ENCODE data around the gene AMACR.
"Not testable (repeated sequence)": the region's sequence is repeated elsewhere in the genome, so short reads cannot be mapped to it uniquely, and the experiment has no call there.

AMACR gene

DNA sequence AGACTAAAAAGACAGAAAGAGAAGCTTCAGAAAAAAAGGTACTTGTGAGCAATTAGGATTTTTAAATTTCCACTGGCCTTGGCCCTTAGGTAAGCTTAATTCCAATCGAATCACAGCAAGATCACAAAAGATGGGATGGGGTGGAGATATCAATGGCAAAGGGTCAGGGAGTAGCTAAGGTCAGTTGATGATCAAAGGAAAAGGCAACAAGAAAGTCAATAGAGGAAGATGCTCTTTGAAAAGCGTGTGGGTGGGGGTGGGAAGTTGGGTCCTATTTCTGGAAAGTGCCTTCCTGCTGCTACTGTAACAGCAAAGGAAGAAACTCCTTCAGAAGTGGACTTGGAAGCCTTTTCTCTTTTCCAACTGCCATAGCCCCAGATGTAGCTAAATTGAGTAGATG, 27.9 kb upstream of the AMACR start:
- no peak for DNase-seq (ENCODE audit: low read depth)

DNA sequence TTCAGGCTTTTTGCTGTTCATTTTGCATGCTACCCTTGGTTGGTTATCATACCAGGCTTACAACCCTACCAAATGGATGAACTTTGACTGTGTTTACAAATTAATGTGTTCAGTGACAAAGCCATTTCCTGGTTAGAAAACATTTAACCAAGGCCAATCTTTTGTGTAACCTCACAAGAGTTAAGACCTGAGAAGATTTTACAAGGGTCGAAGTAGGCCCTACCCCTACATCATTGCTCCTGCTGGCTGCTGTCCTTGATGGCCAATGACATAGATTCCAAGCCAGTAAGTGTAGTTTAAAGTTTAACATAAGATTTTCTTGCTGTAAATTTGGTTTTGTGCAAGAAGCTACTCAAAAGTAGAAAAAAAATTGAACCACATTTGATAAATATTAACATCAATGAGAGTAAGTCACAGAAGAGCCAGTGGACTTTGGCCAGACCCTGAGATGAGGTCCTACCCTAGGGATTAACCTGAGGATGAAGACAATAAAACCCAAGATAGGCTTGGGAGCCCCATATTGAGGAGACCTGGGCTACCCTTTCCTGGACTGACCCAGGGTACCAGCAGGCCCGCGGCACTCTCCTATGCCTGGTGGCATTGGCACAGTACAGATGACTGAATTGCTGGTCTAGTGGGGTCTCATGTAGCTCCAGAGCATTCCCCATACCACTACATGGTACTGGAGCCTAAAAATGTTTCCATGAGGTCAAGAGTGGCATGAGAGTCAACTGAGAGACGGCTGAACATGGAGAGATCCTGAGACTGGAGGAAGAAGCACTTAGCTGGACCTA, 26.9 kb upstream of the AMACR start:
- no peak for DNase-seq (ENCODE audit: low read depth)

DNA sequence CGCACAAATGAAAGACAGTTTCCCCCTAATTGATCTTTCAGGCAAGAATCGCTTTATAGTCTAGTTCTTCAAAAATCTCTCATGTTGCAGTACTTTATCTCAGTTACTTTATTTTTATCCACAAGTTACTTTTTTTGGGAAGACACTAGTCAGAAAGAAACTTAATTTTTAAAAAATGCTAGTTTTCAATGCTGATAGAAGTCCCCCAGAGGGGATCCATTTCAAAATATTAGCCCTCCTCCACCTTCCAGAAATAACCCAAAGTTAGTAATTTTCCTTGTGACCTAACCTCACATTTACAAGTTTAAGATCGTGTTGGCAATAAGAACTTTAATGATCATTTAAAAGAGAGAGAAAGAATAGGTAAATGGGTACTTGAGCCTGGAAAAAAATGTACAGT, 24.1 kb upstream of the AMACR start:
- DNase-seq (ENCODE audit: low read depth) = no peak

DNA sequence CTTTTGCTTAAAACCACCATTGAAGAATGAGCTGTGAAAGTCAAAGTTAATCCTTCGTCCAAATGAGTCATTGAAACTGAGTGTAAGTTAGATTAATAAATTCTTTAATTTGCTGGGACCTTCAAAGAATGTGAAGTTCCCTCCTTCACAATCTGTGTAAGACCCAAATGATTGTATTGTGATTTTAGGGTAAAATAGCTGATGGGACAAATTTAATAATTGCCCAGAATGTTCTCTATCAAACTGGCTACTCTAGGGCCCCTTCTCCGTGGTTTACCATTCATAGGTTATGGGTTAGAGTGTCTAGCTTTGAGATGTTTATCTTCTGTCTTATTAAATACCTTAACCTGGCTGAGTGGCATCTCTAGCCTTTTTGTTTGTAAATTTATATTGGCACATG, 23.3 kb upstream of the AMACR start:
- DNase-seq (ENCODE audit: low read depth) = no peak

DNA sequence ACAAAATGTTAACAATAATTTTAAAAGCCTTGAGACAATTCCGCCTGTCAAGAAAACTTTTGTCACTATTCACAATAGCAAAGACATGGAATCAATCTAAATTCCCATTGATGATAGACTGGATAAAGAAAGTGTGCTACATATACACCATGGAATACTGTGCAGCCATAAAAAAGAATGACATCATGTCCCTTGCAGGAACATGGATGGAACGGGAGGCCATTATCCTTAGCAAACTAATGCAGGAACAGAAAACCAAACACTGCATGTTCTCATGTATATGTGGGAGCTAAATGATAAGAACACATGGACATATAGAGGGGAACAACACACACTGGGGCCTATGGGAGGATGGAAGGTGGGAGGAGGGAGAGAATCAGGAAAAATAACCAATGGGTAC, 22.7 kb upstream of the AMACR start:
- DNase-seq (ENCODE audit: low read depth) = not testable (repeated sequence)

DNA sequence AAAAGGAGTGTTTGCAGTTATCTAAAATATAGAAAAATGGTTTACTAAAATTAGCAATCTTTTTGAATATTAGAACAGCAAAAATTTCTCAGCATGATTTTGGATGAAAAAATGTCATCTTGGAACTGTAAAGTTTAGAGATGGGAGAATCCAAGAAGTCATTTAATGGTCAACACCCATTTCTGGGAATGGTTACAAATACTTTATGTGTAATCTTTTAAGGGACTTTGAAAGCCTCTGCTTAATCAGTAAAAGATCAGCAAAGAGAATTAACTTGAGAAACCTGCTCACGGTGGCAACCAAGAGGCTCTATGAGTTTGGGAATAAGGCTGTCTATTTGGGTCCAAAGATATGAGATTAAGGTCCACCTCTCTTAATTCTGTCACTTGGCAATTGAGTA, 22.2 kb upstream of the AMACR start:
- DNase-seq (ENCODE audit: low read depth) = no peak

DNA sequence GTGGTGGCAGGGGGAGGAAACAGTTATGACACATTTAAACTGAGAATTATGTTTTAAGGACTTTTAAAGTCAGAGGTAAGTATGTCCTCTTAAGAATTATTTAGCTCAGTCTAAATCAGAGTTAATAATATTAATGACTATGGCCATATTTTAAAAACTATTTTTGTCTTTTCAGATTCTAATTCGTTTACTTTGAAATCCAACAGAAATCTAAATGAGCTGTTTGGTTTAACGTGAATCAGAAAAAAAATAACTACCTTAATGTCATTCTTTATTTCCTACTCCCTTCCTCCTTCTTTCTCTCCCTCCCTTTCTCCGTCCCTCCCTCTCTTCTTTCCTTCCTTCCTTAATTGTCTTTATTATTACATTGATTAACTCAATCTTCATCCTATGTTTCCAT, 20.5 kb upstream of the AMACR start:
- DNase-seq (ENCODE audit: low read depth) = no peak

DNA sequence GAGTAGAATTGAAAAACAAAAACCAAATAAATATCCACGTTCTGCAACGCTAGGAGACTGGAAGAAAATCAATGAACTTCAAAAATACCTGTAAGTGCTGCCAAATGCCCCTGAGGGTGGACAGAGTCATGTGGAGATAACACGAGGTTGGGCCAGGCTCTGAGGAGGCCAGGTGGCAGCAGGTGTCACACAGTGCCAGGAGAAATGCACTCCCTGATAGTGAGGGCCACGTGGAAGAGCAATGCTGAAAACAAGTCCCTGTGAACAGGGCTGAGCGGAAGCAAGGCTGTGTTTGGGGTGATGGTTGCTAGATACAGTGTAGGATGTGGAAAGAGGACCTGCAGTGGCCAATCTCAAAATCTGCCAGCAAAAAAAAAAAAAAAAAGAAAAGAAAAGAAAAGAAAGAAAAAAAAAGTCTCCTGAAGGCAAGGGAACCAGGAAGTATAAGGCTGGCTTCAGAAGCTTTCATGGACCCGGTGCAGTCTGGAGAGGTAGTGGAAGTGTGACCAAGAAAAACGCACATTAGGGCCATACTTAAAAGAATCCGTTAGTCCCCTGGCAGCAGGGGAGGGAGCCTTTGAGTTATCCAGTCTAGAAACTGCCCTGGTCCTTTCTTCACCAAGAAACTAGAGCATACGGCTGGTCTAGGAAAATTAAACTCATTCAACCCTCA, 18.4 kb upstream of the AMACR start:
- DNase-seq (ENCODE audit: low read depth) = no peak

DNA sequence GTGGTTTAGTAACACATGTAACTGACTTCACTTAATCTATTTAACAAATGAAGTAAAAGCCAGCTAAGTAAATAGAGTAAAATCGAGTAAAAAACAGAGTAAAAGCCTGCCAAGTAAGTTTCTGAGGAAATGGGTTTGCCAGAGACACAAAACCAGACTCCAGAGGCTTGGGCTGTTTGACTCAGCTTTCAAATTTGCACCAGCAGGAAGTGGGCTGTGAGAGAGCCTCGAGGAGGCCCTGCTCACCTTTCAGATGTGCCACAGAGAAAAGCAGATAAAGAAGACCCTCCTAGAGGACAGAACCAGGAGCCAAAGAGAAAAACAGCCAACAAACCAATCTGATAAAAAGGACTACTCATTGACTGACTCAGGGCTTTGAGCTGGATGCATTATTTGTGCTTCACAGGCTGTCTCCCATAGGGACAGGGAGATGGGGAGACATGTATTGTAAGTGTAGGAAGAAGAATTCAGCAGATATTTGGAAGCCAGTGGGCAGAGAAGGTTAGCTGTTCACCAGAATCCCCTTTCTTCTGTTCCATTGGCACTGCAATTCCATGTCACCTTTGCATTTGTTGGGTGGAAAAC, 14.4 kb upstream of the AMACR start:
- DNase-seq (ENCODE audit: low read depth) = peak; percentile 24

DNA sequence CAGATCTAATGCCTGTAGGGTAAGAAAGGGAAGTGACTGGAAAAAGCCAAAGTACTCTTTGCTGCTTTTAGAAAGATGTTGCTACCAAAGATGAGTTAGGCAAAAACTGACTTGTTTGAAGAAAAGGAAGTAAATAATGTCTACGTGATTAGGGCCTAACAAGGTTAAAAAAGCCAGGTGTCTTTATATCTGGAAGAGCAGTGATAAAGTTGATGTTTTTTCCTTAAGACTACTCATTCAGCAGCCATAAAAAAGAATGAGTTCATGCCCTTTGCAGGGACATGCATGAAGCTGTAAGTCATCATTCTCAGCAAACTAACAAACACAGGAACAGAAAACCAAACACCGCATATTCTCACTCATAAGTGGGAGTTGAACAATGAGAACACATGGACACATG, 13.5 kb upstream of the AMACR start:
- DNase-seq (ENCODE audit: low read depth) = no peak

DNA sequence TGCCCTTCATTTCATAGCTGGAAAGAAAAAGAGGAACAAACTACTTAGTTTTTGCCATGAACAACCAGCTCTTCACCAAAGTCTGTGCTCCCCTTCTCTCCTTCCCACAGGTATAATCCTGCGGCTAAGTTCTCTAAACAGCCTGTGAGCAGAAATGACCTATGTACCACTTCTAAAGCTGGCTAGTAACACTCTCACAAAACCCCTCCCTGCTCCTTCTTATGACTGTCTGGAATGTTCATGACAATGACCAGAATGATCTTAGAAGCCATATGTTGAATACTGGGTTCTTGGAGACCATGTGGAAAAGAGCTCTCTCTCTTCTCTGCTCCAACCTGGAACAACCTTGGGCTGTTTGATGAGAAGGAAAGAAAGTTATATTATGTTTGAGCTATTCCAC, 12.9 kb upstream of the AMACR start:
- DNase-seq (ENCODE audit: low read depth) = no peak

DNA sequence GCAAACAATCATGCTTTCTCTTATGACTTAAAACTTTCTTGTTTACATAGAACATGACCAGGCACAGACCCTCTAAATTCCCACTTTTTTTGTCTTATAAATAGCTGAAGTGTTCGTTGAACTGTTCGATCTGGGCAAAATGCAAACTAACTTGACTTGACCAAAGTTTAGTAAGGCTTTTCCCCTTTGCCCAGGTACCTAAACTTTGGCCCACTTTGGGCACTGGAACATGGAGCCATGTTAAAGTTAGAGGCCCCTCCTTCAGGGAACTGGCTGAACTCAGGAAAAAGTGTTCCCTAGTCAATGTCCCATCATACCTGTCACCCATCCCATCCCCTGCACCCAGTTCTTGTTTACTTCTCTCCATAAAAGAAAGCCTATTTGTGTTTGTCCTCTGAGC, 9.4 kb upstream of the AMACR start:
- DNase-seq (ENCODE audit: low read depth) = no peak

DNA sequence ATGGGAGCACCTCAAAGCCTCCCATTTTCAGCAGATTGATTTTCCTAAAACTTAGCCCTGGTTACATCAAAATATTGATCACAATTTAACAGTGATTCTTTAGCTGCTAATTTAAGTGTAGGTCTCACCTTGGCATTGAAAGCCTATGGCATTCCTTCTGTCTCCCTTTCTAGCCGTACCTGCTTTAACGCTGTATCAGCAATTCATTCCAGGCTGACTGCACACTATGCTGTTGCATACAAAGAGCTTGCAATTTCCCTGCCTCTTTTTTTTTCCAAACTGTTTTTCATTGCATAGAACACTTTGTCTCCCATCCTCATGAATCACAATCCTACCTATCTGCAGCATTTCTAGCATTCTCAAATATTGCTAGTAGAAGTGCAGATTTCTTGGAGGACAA, 8.9 kb upstream of the AMACR start:
- DNase-seq (ENCODE audit: low read depth) = no peak

DNA sequence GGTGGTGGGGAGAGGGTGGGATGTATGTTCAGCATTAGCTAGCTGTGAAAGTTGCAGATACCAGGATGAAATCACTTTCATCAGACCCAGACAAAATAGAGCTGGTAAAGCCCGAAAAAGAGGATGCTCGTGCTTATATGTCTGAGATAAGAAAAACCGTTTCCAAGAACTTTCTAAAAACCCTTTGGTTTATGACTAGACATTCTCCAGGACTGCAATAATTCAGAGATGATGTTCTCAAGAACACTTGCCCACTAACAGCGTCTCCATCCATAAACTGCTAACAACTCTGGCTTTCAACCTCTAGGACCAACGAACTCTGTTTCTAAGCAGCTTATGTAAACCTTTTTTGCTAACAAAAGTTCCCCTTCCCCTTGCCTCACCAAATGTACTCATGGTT, 8.4 kb upstream of the AMACR start:
- DNase-seq (ENCODE audit: low read depth) = no peak

DNA sequence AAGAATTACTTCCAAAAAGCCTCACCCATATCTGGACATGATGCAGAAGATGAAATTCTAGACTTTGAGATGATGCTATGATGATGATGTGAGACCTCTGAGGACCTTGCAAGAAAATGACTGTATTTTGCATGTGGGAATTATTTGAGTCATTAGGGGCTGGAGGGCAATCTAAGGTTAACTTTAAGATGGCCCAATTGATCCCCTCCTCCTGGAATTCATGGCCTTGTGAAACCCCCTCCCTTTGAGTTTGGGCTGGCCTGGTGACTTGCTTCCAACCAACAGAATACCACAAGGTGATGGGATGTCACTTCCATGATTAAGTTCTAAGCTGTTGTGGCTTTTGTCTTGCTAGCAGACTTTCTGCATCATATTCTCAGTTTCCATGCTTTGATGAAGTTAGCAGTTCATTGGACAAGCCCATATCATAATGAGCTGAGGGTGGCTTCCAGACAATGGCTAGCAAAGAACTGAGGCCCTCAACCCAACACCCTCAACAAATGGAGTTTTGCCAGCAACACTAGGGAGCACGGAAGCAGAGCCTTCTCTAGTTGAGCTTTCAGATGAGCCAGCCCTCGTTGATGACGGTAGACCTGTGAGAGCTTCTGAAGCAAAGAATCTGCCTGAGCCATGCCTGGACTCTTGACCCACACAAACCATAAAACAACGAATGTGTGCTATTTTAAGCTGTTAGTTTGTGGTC, 7.4 kb upstream of the AMACR start:
- DNase-seq (ENCODE audit: low read depth) = no peak

DNA sequence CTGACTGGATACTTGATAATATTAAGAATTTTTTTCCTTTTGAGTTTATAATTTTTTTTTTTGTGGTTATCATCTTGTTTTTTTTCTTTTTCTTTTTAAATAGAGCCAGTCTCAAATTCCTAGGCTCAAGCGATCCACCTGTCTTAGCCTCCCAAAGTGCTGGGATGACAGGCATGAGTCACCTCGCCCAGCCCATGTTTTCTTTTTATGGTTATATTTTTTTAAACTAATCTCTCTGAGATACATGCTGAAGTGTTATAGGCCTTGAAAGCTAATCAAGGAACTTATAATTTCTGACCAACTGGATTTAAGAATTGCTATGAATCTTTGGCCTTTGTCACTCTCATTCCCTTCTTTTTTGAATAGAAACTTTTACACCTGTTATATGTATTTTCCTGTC, 6.8 kb upstream of the AMACR start:
- DNase-seq (ENCODE audit: low read depth) = no peak

DNA sequence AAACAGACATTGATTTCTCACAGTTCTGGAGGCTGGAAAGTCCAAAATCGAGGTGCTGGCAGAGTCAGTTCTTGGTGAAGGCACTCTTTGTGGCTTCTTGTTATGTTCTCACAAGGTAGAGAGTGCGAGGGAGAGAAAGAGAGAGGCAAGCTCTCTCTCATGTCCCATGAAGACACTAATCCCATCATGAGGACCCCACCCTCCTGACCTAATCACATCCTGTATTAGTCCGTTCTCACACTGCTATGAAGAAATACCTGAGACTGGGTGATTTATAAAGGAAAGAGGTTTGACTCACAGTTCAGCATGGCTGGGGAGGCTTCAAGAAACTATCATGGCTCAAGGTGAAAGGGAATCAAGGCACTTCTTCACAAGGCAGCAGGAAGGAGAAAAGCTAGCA, 5.7 kb upstream of the AMACR start:
- DNase-seq (ENCODE audit: low read depth) = no peak

DNA sequence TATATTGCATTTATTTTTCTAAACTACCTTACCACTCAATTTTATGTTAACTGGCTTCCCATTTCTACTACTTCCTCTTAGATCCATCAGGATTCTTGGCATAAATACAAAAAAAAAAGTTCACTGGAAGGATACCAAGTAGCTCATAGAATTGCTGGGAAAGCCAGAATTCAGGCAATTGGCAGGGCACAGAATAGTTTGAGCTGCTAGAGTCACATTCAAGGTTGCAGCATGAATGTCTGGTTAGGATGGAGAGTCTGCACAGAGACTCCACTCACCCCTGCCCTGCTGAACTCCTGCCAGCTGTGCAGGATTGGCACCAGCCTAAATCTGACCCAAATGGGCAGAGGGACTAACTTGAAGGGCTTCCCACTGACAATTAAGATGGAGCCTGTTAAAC, 4.9 kb upstream of the AMACR start:
- no peak for DNase-seq (ENCODE audit: low read depth)

DNA sequence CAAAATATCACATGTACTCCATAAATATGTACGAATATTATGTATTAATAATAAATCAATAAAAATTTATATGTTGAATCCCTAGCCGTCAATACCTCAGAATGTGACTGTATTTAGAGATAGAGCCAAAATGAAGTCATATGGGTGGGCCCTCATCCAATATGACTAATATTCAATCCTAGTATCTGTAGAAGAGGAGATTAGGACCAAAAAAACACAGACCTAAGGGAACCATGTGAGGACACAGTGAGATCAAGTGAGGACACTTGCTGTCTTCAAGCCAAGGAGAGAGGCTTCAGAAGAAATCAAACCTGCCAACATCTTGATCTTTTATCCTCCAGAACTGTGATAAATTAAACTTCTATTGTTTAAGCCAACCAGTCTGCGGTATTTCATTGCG, 3.7 kb upstream of the AMACR start:
- DNase-seq (ENCODE audit: low read depth) = no peak

DNA sequence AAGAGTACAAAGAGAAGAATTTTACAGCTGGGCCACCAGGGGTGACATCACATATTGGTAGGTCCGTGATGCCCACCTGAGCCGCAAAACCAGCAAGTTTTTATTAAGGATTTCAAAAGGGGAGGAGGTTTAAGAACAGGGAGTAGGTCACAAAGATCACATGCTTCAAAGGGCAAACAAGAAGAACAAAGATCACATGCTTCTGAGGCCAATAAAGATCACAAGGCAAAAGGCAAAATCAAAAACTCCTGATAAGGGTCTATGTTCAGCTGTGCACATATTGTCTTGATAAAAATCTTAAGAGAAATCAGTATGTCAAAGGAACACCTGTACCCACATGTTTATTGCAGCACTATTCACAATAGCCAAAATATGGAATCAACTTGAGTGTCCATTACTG, 2.3 kb upstream of the AMACR start:
- DNase-seq (ENCODE audit: low read depth) = not testable (repeated sequence)

DNA sequence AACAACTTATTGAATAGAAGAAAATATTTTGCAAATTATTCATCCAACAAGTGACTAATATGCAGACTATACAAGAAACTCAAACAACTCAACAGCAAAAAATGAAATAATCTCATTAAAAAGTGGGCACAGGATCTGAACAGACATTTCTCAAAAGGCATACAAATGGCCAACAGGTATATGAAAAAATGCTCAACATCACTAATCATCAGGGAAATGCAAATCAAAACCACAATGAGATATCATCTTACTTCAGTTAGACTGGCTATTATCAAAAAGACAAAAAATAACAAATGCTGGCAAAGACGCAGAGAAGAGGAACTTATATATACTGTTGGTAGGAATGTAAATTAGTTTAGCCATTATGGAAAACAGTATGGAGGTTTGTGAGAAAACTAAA, 1.8 kb upstream of the AMACR start:
- no peak for DNase-seq (ENCODE audit: low read depth)

DNA sequence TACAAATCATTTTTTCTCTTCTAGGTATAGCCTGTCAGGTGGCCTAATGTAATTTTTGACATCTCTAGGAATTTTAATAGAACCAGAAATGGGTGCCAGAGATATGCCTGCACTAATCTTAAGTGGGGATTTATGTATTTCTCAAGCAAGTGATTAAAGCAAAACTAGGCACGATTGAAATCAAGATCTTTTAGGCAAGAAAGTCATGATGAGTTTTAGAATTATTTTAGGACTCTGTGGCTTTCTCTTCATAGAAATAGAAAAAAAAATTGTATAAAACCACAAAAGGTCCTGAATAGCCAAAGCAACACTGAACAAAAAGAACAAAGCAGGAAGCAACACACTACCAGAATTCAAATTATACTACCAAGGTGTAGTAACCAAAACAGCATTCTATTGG, 952 bp upstream of the AMACR start:
- no peak for DNase-seq (ENCODE audit: low read depth)

DNA sequence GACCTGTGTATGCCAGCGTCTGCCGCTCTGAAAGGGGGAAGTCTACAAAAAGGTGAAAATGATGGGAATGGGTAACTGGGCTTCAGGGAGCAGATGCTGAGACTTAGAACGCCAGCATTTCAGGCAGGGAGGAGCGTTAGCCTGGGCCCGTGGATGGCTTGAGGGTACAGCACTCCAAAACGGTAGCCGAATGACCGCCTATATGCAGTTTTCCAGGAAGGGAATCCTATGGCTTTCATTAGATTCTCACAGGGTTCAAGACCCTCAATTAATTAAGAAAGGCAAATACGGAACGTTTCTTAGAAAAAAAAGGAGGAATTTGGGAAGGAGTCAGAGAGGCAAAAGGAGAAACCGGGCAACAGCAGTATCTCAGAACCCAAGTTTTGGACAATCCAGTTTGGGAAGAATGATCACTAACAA, 639 bp downstream of the AMACR start:
- no peak for DNase-seq (ENCODE audit: low read depth)
